Activated naive CD8-positive, alpha-beta T cell treated with anti-CD3 and anti-CD28 coated beads, Interleukin-2, amount 10 ng/mL, durations not matched to agents 7 days and 5 days (primary cell): Measurements from ENCODE around the gene SCN5A. TPM values are rescaled to one million over a fixed set of nuclear protein-coding genes. Genes with fewer than 3 reads are reported as not detected.
A peak's percentile ranks its signal among the peaks of the same experiment; 100 is the strongest.

Source experiments
- ATAC-seq: fragments of 150-1000 bp; cut with Tn5 transposase; one replicate; pipeline ENCODE4 v1.10.0; 2021; ENCODE audit warnings: low read depth, moderate library complexity
- POLR2A ChIA-PET: fragments of 350-600 bp; sonication (Branson Sonifier 250); formaldehyde crosslinking; loops from one replicate; lab custom pipeline; 2021; ENCODE audit warnings: antibody characterized with exemption; lab: Charles Lee
- DNase-seq: peaks from one replicate; pipeline ENCODE4 v3.0.0; 2021
- H3K27ac Mint-ChIP-seq: one replicate; pipeline ENCODE4 v1.8.0; 2022; ENCODE audit warnings: mild to moderate bottlenecking, mixed read lengths
- H3K27me3 Mint-ChIP-seq: one replicate; pipeline ENCODE4 v1.8.0; 2022; ENCODE audit warnings: mild to moderate bottlenecking, moderate library complexity, mixed read lengths
- H3K36me3 Mint-ChIP-seq: one replicate; pipeline ENCODE4 v1.8.0; 2021; ENCODE audit warnings: mild to moderate bottlenecking, mixed read lengths
- H3K4me1 Mint-ChIP-seq: one replicate; pipeline ENCODE4 v1.8.0; 2021; ENCODE audit warnings: mixed read lengths
- H3K4me3 Mint-ChIP-seq: one replicate; pipeline ENCODE4 v1.8.0; 2022; ENCODE audit warnings: mild to moderate bottlenecking, moderate library complexity, mixed read lengths
- H3K9me3 Mint-ChIP-seq: one replicate; pipeline ENCODE4 v1.8.0; 2021; ENCODE audit warnings: mixed read lengths
- total RNA-seq, 2 experiments: library from RNA; stranded (reverse); gene quantifications; one replicate each; pipeline ENCODE4 v1.2.3, GENCODE V29; 2021

Gene SCN5A
- total RNA-seq, 2 experiments from 2014 or later: 0.28 to 0.53 TPM

GRCh38 chr3:38627956-38628355, 21.5 kb downstream of the SCN5A start:
- H3K4me3 Mint-ChIP-seq: no peak overlapping the region
- no peak for ATAC-seq
- H3K36me3 Mint-ChIP-seq: no peaks in the 10 kb centered on the region
- no peaks in the 10 kb centered on the region for H3K9me3 Mint-ChIP-seq
- H3K27me3 Mint-ChIP-seq: no peaks in the 10 kb centered on the region
- DNase-seq: no peak
- POLR2A ChIA-PET: no interaction called here
- no peak overlapping the region for H3K27ac Mint-ChIP-seq
- H3K4me1 Mint-ChIP-seq: no peaks in the 10 kb centered on the region

DNA sequence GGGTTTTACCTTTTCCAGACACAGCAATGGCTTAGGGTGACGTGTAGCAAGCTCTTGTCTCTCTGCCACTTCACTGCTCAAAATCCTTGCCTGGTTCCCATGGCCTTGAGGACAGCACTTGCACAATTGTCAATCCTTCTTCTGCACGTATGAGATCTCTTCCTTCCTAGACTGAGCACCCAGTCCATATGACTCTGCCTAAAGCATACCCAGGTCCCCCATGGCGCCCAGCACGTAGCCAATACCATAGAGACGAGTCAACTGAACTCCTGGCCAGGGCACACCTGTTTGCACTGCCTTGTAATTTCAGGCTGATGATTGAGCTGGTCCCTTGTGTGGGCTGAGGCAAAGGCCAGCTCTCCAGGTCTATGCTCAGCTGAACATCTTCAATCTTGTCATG, 23.3 kb downstream of the SCN5A start:
- H3K27me3 Mint-ChIP-seq: no peaks in the 10 kb centered on the region
- no peak overlapping the region for H3K27ac Mint-ChIP-seq
- POLR2A ChIA-PET: no interaction called here
- H3K4me1 Mint-ChIP-seq: no peaks in the 10 kb centered on the region
- H3K4me3 Mint-ChIP-seq: no peak overlapping the region
- no peak for ATAC-seq
- DNase-seq: no peak
- H3K36me3 Mint-ChIP-seq: no peaks in the 10 kb centered on the region
- no peaks in the 10 kb centered on the region for H3K9me3 Mint-ChIP-seq

GRCh38 chr3:38623539-38623938, 25.9 kb downstream of the SCN5A start:
- POLR2A ChIA-PET: no interaction called here
- Mint-ChIP-seq H3K36me3 (no peaks in the 10 kb centered on the region), H3K4me3 (no peak overlapping the region), H3K27ac (no peak overlapping the region), H3K9me3 (no peaks in the 10 kb centered on the region), H3K27me3 (peaks cover 1% of the 10 kb centered on the region), H3K4me1 (no peaks in the 10 kb centered on the region)
- DNase-seq (no peak), ATAC-seq (no peak)

DNA sequence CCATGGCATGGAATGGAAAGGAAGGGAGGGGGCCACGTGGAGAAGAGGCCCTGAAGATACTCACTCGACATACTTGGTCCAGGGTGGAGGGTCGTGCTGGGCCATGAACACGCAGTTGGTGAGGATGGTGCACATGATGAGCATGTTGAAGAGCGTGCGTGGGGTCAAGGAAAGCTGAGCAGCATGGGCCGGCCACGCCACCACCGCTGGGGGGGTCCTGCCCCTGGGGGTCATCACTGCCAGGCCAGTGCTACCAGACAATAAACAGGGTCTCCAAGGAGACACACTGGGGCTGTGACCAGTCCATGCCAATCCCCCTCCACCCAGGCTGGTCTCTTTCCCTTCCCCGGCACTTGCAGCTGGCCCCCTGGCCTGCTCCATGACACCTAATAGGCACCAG, 27.2 kb downstream of the SCN5A start:
- Mint-ChIP-seq H3K9me3 (no peaks in the 10 kb centered on the region), H3K27me3 (peaks cover 1% of the 10 kb centered on the region), H3K27ac (no peak overlapping the region), H3K36me3 (no peaks in the 10 kb centered on the region), H3K4me3 (no peak overlapping the region), H3K4me1 (no peaks in the 10 kb centered on the region)
- ATAC-seq (no peak), DNase-seq (no peak)
- POLR2A ChIA-PET: no interaction called here

- Mint-ChIP-seq H3K9me3 (no peaks in the 10 kb centered on the region), H3K4me3 (no peak overlapping the region), H3K36me3 (no peaks in the 10 kb centered on the region), H3K27me3 (peaks cover 1% of the 10 kb centered on the region), H3K4me1 (no peaks in the 10 kb centered on the region), H3K27ac (no peak overlapping the region)
- ATAC-seq (no peak), DNase-seq (no peak)
- POLR2A ChIA-PET: no interaction called here
Observed at GRCh38 chr3:38620236-38620635, 29.3 kb downstream of the SCN5A start.

DNA sequence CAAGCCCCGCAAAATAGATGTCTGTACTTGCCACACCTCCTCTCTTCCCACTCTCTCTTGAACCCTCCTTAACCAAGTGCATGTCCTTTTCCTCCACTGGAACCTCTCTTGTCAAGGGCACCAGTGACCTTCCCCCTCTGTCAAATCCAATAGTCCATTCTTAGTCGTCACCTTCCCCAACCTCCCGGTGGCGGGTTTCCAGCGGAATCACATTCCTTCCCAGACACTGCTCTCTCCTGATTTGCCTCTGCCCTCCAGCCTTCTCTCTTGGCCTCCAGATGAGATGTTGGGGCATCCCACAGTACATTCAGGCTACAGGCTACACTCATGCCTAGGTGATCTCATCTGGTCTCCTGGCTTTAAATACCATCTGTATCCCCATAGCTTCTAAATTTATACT, 31.1 kb downstream of the SCN5A start:
- no peaks in the 10 kb centered on the region for H3K36me3 Mint-ChIP-seq
- no peaks in the 10 kb centered on the region for H3K9me3 Mint-ChIP-seq
- H3K4me3 Mint-ChIP-seq: no peak overlapping the region
- no peak for ATAC-seq
- POLR2A ChIA-PET: no interaction called here
- no peak for DNase-seq
- H3K4me1 Mint-ChIP-seq: no peaks in the 10 kb centered on the region
- no peak overlapping the region for H3K27ac Mint-ChIP-seq
- H3K27me3 Mint-ChIP-seq: peaks cover 1% of the 10 kb centered on the region

GRCh38 chr3:38617586-38617985, 31.9 kb downstream of the SCN5A start:
- Mint-ChIP-seq H3K9me3 (no peaks in the 10 kb centered on the region), H3K27ac (no peak overlapping the region), H3K36me3 (no peaks in the 10 kb centered on the region), H3K27me3 (peaks cover 1% of the 10 kb centered on the region), H3K4me1 (no peaks in the 10 kb centered on the region), H3K4me3 (no peak overlapping the region)
- ATAC-seq: no peak
- DNase-seq: no peak
- POLR2A ChIA-PET: no interaction called here

- H3K27me3 Mint-ChIP-seq: peaks cover 1% of the 10 kb centered on the region
- H3K4me1 Mint-ChIP-seq: no peaks in the 10 kb centered on the region
- H3K9me3 Mint-ChIP-seq: no peaks in the 10 kb centered on the region
- POLR2A ChIA-PET: no interaction called here
- no peaks in the 10 kb centered on the region for H3K36me3 Mint-ChIP-seq
- no peak overlapping the region for H3K27ac Mint-ChIP-seq
- no peak overlapping the region for H3K4me3 Mint-ChIP-seq
- DNase-seq (no peak), ATAC-seq (no peak)
Observed at GRCh38 chr3:38617137-38617536, 32.4 kb downstream of the SCN5A start.

- POLR2A ChIA-PET: no interaction called here
- DNase-seq (no peak), ATAC-seq (no peak)
- no peaks in the 10 kb centered on the region for H3K9me3 Mint-ChIP-seq
- peaks cover 1% of the 10 kb centered on the region for H3K27me3 Mint-ChIP-seq
- H3K36me3 Mint-ChIP-seq: no peaks in the 10 kb centered on the region
- H3K4me3 Mint-ChIP-seq: no peak overlapping the region
- H3K27ac Mint-ChIP-seq: no peak overlapping the region
- H3K4me1 Mint-ChIP-seq: no peaks in the 10 kb centered on the region
Observed at GRCh38 chr3:38616658-38617057, 32.8 kb downstream of the SCN5A start.

DNA sequence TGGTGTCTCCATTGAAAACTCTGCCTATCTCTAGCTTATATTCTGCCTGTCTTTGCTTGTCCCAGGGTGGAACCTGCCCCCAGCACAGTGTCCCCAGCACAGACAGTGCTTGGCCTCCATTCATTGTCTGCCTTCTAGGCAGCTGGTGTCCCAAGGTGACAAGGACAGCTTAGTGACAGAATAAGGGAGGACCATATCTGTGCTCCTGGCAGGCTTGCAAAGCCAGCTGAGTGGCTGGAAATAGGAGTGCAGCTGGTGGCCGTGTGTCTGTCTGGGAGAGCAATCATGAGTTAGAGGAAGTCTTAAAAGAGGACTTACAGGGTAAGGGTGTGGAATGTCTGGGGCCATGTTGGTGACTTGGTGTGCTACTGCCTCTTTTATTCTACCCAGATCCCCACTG, 33.4 kb downstream of the SCN5A start:
- Mint-ChIP-seq H3K27ac (no peak overlapping the region), H3K36me3 (no peaks in the 10 kb centered on the region), H3K4me1 (no peaks in the 10 kb centered on the region), H3K4me3 (no peak overlapping the region), H3K27me3 (peaks cover 1% of the 10 kb centered on the region), H3K9me3 (no peaks in the 10 kb centered on the region)
- ATAC-seq (no peak), DNase-seq (no peak)
- POLR2A ChIA-PET: no interaction called here

GRCh38 chr3:38614651-38615352, 34.7 kb downstream of the SCN5A start:
- Mint-ChIP-seq H3K27ac (no peak overlapping the region), H3K4me1 (no peaks in the 10 kb centered on the region), H3K27me3 (peaks cover 1% of the 10 kb centered on the region), H3K36me3 (no peaks in the 10 kb centered on the region), H3K4me3 (no peak overlapping the region), H3K9me3 (no peaks in the 10 kb centered on the region)
- POLR2A ChIA-PET: no interaction called here
- ATAC-seq (no peak), DNase-seq (no peak)

DNA sequence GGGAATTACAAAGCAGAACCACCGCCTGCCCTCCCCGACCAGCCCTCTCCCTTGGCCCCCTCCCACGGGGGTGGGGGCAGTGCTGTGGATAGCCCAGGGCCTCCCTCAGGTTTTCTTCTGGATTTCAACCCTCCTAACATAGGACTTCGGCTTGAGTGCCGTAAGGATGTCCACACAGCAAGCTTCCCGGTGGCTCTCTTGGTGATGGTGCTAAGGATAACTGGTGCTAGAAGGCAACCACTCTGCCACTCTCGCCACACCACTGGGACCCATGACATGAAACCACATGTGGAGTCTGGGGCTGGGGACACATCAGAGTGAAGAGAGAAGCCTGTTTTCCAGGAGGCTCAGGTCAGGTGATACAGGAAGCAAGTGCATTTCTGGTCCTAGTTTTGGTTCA, 35.4 kb downstream of the SCN5A start:
- no peaks in the 10 kb centered on the region for H3K27me3 Mint-ChIP-seq
- H3K4me1 Mint-ChIP-seq: no peaks in the 10 kb centered on the region
- H3K9me3 Mint-ChIP-seq: no peaks in the 10 kb centered on the region
- no peaks in the 10 kb centered on the region for H3K36me3 Mint-ChIP-seq
- ATAC-seq (no peak), DNase-seq (peak; percentile 6)
- no peak overlapping the region for H3K4me3 Mint-ChIP-seq
- H3K27ac Mint-ChIP-seq: no peak overlapping the region
- POLR2A ChIA-PET: no interaction called here

DNA sequence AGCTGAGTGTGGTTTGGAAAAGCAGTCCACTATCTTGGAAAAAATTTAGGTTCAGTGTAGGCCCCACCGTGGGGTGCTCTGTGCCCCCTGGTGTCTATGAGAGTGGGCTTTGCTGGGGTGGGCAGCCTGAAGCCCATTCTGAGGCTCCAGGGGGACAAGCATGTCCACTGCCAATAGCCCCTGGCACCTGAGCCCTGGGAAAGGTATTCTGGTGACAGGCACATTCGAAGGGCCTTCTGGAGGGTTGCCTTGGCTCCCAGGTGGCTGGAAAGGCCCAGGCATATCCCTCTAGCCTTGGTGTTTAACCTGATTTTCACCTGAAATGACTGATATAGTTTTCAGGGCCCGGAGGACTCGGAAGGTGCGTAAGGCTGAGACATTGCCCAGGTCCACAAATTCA, 36.1 kb downstream of the SCN5A start:
- H3K4me1 Mint-ChIP-seq: no peaks in the 10 kb centered on the region
- no peak overlapping the region for H3K27ac Mint-ChIP-seq
- H3K9me3 Mint-ChIP-seq: no peaks in the 10 kb centered on the region
- no peaks in the 10 kb centered on the region for H3K27me3 Mint-ChIP-seq
- no peaks in the 10 kb centered on the region for H3K36me3 Mint-ChIP-seq
- DNase-seq (peak; percentile 3), ATAC-seq (no peak)
- POLR2A ChIA-PET: no interaction called here
- no peak overlapping the region for H3K4me3 Mint-ChIP-seq

GRCh38 chr3:38611866-38612265, 37.6 kb downstream of the SCN5A start:
- POLR2A ChIA-PET: no interaction called here
- H3K4me1 Mint-ChIP-seq: no peaks in the 10 kb centered on the region
- no peak overlapping the region for H3K27ac Mint-ChIP-seq
- ATAC-seq (no peak), DNase-seq (peak; percentile 9)
- no peaks in the 10 kb centered on the region for H3K36me3 Mint-ChIP-seq
- no peaks in the 10 kb centered on the region for H3K27me3 Mint-ChIP-seq
- no peak overlapping the region for H3K4me3 Mint-ChIP-seq
- no peaks in the 10 kb centered on the region for H3K9me3 Mint-ChIP-seq

DNA sequence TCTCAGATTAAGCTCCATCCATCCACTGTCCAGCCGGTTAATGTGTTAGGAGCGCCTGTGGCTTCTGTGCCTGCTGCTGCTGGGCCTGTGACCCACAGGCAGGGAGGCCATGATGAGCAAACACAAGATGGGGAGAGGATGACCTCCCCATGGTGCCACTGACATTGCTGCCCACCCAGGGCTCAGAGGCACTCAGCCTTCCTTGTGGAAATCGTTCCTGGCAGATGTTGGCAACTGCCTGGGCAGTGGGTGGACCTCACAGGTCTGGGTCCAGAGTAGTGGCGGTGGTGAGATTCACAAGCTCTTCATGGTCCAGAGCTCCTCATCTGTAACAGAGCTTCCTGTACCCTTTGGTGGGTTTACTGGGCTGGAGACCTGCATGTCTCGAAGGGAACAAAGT, 38.6 kb downstream of the SCN5A start:
- H3K27ac Mint-ChIP-seq: no peak overlapping the region
- DNase-seq (no peak), ATAC-seq (no peak)
- no peaks in the 10 kb centered on the region for H3K36me3 Mint-ChIP-seq
- no peaks in the 10 kb centered on the region for H3K9me3 Mint-ChIP-seq
- H3K4me3 Mint-ChIP-seq: no peak overlapping the region
- H3K4me1 Mint-ChIP-seq: no peaks in the 10 kb centered on the region
- POLR2A ChIA-PET: no interaction called here
- H3K27me3 Mint-ChIP-seq: no peaks in the 10 kb centered on the region
